Stimulated activated CD4-positive, alpha-beta T cell treated with anti-CD3 and anti-CD28 coated beads, TNF-alpha, amount 100 ng/mL, for 24 hours (primary cell): Measurements from ENCODE around the gene APBA1.
A peak's percentile ranks its signal among the peaks of the same experiment; 100 is the strongest.

Experiments used
- DNase-seq, 3 experiments: peaks; one replicate each; pipeline ENCODE4 v3.0.0-alpha.2; 2020; ENCODE audit warnings: low read depth in 3 of 3

Gene APBA1

DNA sequence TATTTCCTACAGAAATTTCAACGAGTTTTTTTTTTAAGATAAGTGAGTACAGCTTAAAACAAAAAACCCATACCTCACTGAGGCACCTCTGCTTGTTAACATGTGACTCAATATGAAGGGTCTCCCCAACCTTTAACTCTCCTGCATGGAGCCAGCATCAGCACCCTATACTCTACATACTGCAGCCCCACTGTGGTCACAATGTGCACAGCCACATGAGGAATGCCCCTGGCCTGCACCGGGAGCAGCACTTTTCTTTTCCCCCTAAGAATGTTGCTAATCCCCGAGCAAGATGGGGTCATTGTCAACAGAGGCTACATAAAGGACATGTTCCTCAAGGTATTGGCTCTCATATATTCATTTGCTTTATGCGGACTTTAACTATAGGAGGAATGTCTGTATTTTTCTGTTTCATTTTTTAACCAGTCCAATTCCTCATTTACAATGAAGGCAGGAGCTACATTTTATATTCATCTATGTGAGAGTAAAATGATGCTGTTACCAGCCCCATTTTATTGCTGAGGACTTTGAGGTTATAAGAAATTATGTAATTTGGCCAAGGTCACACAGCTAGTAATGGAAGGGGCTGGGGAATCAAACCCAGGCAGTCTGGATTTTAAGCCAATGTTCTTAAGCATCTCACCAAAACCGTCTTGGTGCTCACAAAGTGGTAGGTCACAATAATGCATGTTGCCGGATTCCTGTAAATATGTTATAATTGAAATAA lies 93.0 kb downstream of the APBA1 start:
- DNase-seq, result no peak

DNA sequence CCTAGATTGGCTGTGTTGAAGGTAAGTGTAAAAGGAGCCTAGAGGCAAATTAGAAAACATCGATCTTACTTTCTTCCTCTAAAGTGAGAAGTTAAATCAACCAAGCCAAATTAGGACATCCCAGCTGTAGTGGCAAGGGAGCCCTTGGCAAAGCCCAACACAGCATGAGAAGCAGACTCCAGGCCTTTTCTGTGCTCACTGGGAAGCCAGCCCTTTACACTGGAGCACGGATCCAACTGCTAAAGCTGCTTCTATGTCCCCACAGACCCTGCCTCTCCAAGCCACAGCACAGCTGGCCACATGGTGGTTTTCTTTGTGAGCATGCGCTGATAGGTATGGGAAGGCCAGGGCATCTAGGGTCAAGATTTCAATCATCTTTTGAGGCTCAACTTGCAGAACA lies 94.1 kb downstream of the APBA1 start:
- DNase-seq, result no peak

DNA sequence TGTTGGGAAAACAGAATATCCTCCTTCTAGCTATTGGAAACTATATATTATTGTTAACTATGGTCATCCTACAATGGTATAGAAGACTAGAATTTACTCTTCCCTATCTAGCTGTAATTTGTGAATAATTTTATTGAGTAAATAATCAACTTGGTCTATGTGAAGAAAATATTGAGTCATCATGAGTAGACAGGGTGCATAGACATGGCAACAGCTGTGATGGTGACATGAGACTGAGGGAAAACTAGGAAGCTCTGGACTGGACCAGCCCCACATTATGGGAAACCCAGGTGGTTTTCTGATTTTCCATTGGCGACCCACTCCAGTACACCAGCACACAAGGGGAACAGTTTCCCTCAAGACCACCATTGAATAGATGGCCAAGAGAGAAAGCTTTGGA lies 95.0 kb downstream of the APBA1 start:
- DNase-seq, result no peak

DNA sequence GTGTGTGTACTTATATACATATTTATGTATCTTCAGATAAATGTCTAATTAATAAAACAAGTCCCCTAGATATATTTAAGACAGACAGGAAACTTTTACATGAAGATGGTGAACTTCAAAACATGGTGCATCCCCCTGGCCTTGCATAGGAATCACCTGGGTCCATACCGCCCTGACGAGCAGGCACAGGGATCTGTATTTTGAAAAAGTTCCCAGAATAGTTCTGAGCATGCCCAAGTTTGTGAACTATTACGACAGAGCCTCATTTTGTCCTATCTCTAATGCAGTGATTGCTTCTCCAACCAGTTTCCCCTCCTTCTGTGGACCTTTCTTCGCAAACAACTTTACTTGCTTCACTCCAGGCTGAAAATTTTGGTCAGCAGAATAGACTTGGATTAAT lies 98.1 kb downstream of the APBA1 start:
- DNase-seq, result no peak

DNA sequence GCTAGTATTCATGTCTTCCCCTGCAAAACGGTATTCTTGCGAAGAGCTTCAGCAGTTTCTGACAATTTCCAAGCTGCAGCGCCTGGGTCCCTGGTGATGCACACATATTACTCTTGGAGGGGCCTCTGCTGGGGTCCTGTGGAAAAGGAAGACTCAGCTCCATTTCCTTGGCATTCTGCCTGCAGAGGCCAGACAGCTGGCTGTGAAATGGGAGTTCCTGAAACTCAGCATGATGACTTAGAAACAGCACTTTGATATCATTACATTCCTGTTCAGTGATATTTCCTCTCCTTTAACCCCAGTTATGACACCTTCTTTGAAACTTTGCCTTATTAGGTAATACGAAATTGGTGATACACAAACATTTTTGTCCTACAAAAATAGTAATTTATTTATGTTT lies 98.5 kb downstream of the APBA1 start:
- no peak for DNase-seq

DNA sequence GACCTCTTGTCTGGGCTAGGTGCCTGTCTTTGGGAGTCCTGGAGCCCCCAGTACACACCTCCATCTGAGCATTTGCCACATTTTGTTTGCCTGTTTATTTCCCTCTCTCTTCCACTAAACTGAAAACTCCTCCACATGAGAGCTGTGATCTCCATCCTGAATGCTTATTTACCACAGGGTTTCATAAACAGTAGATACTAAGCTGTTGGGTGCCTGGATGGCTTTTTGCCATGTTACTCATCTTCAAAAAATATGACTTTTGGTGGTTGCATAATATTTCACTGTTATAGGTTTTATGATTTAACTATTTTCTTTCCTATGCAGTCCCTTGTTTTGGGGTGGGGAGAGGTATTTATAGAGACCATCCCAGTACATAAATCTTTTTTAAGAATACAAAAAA lies 99.6 kb downstream of the APBA1 start:
- DNase-seq, result no peak

DNA sequence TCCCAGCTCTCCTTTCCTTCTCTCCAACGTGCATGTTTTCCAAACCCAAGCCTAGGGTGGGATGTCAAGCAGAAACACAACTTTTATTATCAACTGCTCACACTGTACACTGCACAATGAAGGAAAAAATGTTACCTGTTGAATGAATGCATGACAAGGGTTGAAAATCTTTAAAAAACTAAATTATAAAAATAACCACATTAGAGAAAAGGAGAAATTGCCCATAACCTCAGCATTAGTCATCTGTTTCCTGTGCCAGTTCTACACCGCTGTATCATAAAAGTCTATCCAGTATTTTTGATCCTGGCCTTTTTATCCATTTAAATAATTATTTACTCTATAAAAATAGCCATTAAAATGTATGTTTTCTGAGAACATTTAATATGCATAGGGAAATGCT lies 101.1 kb downstream of the APBA1 start:
- no peak for DNase-seq

DNA sequence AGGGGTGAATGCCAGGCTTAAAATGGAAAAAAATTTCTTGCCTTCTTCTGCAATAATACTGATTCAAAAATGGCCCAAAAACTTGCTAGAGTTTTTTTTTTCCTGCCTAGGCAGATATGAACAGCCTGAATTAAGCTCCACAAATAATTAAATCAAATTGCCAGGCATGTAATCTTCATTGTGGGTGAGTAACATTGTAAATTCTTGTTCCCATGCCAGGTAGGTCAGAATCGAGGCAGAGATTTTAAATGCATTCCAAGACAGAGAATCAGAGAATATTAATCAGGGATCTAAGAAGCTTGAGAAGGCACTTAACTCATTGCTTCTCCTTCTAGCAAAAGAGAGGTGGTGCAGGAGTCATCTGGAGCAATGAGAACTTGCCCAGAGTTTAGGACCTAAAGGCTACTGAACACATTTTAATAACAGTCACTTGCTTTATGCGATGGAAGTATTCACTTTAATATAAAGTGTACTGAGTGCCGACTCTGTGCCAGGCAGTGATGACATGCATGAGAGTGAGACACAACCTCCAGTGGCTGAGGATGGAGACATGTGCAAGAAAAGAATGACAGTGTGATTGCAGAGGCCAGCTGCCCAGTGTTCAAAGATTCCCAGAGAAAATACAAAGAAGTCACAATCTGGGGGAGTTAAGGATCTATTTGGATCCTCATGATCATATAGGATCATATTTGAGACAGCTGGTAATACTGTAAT lies 102.3 kb downstream of the APBA1 start:
- no peak for DNase-seq

DNA sequence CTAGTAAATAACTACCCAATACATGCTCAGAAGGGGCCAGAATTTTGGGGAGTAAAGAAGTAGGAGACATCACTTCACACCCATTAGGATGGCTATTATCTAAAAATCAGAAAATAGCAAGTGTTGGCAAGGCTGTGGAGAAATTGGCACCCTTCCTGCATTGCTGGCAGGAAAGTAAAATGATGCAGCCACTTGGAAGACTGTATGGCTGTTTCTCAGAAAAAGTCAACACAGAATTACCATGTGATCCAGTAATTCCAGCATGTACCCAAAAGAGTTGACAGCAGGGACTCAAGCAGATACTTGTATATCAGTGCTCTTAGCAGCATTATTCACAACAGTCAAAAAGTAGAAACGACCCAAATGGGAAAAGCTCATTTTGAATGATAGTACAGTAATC lies 107.6 kb downstream of the APBA1 start:
- DNase-seq, result no peak

DNA sequence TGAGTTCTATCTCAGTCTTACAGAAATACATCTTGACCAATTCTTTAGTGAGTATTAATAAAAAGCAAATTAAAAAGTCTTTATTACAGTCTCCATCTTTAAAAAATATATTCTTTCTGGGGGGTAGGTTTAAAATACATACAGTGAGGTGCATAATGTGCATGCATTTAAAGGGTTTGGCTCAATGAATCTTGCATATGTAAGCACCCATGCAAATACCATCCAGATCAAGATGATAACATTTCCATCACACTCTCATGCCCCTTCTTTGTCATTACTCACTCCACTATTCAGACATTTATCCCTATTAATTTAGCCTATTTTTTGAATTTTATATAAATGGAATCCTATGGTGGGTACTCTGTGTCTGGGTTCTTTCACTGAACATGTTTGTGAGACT lies 113.0 kb downstream of the APBA1 start:
- DNase-seq, result no peak

DNA sequence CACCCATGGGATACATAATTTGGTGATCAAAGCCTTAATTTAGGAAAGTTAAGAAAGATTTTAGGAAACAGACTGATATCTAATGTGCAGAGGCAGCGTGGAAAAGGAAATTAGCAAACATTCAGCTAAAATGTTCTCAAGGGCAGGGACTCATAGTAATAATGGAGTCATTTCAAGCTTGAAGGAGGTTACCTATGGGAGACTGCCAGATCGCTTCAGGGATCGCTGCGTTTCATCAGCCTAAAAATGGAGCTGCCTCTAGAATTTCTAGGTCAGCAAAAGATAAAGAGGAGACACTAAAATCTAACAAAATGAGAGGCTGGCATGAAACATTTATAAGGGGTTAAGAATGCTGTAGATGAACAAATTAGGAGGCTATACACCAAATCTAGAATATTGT lies 115.5 kb downstream of the APBA1 start:
- no peak for DNase-seq

DNA sequence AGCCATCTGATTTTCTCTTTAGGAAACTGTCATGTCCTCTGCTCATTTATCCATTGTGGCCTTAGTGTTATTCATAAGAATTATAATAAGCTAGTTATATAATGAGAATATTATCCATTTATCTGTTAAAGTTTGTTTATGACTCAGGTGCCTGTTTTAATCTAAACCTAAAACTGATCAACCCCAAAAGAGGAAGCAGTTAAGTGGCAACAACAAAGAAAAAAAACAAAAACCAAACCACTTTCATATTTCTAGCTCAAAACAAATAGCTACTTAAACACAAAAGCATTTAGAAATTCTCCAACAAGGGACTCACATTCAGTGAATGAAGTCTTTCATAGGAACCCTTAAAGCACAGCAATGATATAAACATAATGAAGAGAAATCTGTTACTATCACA lies 116.4 kb downstream of the APBA1 start:
- no peak for DNase-seq

DNA sequence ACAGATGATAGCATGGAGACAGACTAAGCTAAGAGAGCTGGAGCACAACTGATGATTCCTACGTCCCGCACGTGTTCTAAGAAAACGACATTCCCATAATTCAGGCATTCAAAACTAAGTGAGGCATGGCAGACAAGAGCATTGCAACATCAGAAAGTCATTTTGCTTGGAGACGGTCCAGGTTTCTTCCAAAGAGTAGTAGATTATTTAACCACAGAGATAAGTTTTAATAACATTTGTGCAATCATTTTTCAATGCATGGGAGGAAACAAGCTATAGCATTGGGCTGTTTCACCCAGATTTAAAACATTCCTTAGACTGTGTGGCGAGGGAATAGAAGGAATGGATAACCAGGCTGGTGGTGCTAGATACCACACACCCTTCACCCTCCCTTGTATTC lies 117.2 kb downstream of the APBA1 start:
- no peak for DNase-seq

DNA sequence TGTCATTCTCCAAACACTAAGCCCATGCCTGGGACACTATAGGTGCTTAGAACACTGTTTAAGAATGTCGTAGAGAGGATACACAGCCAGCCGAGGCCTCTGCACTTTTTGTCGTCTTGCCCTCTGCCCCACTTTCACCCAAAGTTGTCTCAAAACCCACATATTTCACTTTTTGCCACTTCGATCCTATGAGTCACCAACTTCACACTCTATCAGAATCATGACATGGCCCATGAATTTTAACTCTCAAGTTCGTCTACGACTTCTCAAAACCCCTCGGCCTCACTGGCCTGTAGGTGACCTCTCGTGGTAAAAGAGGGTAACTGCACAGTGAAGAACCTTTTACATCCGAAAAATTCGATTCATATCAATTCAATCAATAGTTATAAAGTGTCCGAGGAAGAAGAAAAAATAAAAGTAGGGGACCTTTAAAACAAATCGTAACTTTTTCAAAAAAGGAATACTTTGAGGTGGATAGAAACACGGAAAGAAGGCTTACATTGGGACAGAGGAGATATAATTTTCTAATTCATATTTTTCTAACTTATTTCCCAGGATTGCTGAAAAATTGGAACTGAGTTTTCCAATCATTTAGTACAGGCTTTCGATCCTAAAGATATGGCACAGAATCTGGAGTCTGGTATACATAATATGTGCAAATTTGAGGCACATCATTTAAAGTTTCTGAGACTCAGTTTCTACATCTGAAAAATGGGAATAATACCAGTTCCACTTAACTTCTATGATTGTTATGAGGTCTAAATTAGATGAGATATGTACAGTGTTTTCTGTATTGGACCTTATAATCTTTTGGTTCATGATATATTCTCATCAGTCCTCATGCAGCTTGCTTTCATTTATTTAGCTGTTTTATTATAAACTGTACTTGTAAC lies 122.6 kb downstream of the APBA1 start:
- DNase-seq, result peak in 1 of 3 experiments; percentile 4

DNA sequence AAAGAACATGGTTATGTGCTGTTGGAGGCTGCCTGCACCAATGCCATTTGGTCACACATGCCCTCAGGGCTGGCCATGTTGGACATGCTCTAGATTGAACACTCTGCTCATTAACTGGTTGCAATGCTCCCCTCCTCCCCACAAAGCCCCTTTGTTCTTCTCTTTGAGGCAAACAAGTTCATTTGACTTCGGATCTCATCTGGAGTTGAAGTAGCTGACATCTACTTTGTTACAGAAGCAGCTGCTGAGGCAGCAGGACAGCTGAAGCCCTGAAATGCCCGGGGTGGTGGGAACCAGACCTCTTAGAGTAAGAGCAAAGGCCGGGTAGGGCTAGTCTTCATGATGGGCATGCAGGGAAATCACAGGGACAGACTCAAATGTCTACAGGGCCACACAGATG lies 123.5 kb downstream of the APBA1 start:
- DNase-seq, result no peak

DNA sequence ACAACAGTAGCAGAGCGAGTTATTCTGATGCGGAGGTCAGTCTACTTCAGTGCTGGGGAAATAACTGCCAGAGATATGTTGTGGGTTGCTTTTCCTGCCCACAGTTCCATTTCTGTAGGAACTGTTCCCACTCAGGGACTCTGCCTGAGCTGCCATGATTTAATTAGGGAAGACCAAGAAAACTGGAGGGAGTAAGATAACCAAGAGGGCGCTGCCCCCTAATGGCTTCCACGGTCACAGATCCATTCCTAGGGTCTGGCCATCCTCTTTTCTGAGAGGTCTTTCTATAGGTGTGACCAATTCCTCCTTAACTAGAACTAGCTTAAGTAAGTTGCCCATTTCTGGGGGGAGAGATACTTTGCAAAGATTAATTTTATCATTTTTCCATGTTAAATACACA lies 125.9 kb downstream of the APBA1 start:
- DNase-seq, result no peak

DNA sequence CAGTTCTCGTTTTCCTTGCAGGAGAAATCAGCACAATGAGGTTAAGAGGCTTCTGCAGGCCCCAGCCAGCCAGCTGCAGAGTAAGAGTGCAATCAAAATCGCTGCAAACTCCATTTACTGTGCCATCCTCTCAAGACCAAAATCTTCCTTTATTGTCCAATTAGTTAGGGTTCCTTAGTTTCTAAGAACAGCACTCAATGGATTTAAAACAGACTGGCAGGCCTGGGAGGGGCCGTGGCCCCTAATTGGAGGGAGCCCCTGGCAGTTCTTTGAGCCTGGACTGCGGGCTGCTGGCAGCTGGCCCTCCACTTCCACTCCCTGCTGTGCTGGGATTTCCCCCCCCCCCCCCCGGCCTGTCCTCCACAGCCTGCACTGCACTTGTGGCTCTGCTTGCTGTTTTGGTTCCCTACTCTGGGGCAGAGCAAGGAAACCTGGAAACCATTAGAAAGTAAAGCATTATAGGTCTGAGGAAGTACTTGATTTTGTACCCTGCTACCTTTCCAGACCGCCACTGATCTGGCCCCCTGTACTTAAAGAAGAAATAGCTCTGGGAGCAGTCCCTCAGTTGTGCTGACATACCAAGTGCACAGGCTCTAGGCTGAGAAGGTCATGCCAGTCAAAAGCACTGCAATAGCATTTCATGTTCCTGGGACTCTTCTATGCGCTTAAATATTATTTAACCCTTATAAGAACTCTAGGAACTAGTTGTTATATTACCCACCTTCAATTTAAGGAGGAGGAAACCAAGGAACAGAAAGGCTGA lies 129.0 kb downstream of the APBA1 start:
- DNase-seq, result no peak

DNA sequence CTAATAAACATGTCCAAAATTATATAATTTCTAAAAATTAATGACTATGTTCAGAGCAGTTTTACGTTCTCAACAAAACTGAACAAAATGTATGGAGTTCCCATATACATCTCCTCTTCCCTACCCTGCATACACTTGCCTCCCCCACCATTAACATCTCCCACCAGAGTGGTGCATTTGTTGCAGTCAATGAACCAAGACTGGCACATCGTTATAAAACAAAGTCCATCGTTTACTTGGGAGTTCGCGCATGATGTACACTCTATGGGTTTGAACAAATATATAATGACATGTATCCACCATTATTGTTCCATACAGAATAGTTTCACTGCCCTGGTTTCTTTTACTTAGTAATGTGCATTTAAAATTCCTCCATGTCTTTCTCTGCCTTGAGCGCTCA lies 130.1 kb downstream of the APBA1 start:
- DNase-seq, result no peak

DNA sequence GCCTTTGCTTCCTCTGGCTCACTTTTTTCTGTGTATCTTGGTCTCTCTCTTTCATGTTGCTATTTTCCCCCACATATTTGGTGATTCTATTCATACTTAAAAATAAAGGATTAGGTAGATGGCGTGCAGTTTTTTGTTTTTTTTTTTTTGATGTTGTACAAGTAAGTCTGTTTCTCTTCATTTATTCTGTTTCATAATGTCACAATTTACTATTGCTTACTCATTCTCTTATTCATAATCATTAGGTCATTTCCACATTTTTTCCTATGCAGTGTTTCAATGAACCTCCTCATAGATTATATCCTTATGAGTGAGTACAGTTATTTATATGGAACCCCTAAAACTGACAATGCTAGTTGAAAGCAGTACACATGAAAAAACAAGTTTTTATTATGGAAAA lies 136.3 kb downstream of the APBA1 start:
- DNase-seq, result no peak

DNA sequence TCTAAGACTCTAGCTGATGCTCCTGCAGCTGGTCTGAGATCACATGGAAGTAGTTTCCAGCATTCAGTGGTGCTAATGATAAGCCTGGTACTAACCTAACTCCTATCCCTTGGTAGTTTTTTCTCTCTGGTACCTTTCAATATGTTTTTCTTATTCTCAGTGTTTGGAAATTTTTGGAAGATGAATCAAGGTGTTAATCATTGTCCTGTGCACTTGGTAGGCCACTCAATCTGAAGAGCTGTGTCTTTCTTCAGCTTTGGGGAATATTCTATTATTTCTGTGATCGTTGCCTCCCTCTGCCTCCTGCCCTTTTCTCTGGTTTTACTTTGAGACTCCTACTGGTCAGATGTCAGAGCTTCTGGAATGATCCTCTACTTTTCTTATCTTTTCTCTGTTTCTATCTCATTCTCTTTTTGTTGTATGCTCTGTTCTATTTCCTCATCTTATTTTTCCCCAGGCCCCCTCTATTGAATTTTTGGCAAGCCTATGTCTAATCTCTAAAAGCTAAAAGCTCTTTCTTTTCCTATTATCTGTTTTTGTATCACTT lies 136.8 kb downstream of the APBA1 start:
- DNase-seq, result no peak

DNA sequence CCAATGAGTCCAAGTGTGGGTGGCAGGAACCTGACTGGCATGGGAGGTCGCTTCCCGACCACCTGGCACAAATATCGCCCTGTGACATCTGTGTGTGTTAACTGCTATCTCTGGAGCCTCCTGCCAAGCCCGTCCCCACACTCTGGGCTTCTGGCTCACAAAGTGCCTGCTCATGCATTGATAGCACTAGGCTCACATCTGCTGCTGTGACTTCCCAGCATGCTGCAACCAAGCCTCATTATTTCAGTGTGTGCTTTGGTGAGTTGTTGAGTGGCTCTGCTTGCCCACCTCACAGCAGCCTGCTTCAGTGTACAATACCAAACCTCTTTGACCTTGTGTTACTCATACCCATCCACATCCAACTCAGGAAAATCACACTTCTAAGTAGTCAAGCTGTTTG lies 139.8 kb downstream of the APBA1 start:
- DNase-seq, result no peak

DNA sequence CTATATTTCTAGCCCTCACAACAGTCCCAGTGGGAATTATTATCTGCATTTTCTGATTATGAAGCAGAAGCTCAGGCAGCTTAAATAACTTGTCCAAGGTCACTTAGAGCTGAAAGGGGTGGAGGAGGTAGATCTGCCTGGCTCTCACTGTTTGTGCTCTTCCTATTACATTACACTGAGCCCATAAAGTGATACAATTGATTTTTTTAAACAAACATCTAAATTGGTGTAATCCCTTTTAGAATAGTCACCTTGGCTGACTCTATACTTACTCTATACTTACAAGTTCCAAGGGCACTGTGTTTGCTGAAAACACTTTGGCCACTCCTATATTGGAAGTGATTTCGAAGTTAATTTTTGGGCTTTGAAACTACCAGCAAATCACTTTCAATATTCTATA lies 144.7 kb downstream of the APBA1 start:
- DNase-seq, result no peak
